Omental fat pad (tissue), 4 donors: ENCODE data around the gene TICRR. TPM values are rescaled to one million over a fixed set of nuclear protein-coding genes. Genes with fewer than 3 reads are reported as not detected.
A peak's percentile ranks its signal among the peaks of the same experiment; 100 is the strongest.

ENCODE experiments used
- ATAC-seq: fragments of 150-250 bp; one replicate; pipeline ENCODE4 v1.9.1; 2016; ENCODE audit warnings: mild to moderate bottlenecking, moderate library complexity; ENCODE audit not compliant: low FRiP score
- DNase-seq: peaks from one replicate; pipeline ENCODE4 v3.0.0-alpha.2; 2019; ENCODE audit warnings: low spot score
- CTCF ChIP-seq, 3 donors: fragments of 450-650 bp; IDR thresholded peaks; one replicate each; pipeline ENCODE4 v1.5.1; 2016 to 2017; ENCODE audit warnings: antibody characterized with exemption in 3 of 3, mild to moderate bottlenecking in 3 of 3, moderate library complexity in 2 of 3
- total RNA-seq, 4 donors: library from RNA; depleted of rRNA; stranded (reverse); fragments of >200 nt; gene quantifications; one replicate each; pipeline ENCODE4 v1.1.0, GENCODE V29; 2016

The TICRR gene
- total RNA-seq, 4 donors from 2014 or later, result 0.09 to 0.79 (median 0.36) TPM; not detected in 1

GRCh38 chr15:89646416-89647141, 71.3 kb downstream of the TICRR start:
- DNase-seq (peak; percentile 9), ATAC-seq (no peak)
- no peak for TF ChIP-seq CTCF (IDR thresholded peaks at IDR 0.05)

- DNase-seq (peak; percentile 96), ATAC-seq (peak; percentile 60)
- TF ChIP-seq CTCF (IDR thresholded peaks at IDR 0.05), result peak in 1 of 3 donors; percentile 71
Measured at GRCh38 chr15:89647191-89647851, 72.1 kb downstream of the TICRR start.

- ATAC-seq, result no peak
- TF ChIP-seq CTCF (IDR thresholded peaks at IDR 0.05), result no peak
- DNase-seq, result no peak
Measured at GRCh38 chr15:89648106-89649012, 73.1 kb downstream of the TICRR start.

- DNase-seq (peak; percentile 12), ATAC-seq (no peak)
- no peak for TF ChIP-seq CTCF (IDR thresholded peaks at IDR 0.05)
Measured at GRCh38 chr15:89649013-89649625, 73.8 kb downstream of the TICRR start.

- peak; percentile 18 for DNase-seq
- TF ChIP-seq CTCF (IDR thresholded peaks at IDR 0.05), result no peak
- ATAC-seq, result no peak
Measured at GRCh38 chr15:89649716-89650115, 74.4 kb downstream of the TICRR start.

GRCh38 chr15:89652131-89652530, 76.9 kb downstream of the TICRR start:
- ATAC-seq (no peak), DNase-seq (no peak)
- TF ChIP-seq CTCF (IDR thresholded peaks at IDR 0.05), result no peak
